Activated effector memory CD4-positive, alpha-beta T cell treated with Interleukin-2 at 50 U/mL for 16 hours (primary cell): Measurements from ENCODE around the gene GPR15LG.
"Not testable (repeated sequence)": the region's sequence is repeated elsewhere in the genome, so short reads cannot be mapped to it uniquely, and the experiment has no call there.

Experiments used
- DNase-seq: peaks from one replicate; pipeline ENCODE4 v3.0.0-alpha.2; 2020

The GPR15LG gene

GRCh38 chr10:84166620-84167288 is 6.8 kb upstream of the GPR15LG start:
- no peak for DNase-seq

GRCh38 chr10:84167289-84167653 is 6.3 kb upstream of the GPR15LG start:
- DNase-seq, result not testable (repeated sequence)

GRCh38 chr10:84168382-84168781 is 5.2 kb upstream of the GPR15LG start:
- not testable (repeated sequence) for DNase-seq

GRCh38 chr10:84171237-84171636 is 2.4 kb upstream of the GPR15LG start:
- DNase-seq, result not testable (repeated sequence)

GRCh38 chr10:84171700-84172466 is 1.7 kb upstream of the GPR15LG start:
- DNase-seq, result not testable (repeated sequence)

GRCh38 chr10:84172467-84173356 is 889 bp upstream of the GPR15LG start:
- no peak for DNase-seq

- DNase-seq, result no peak
Observed at GRCh38 chr10:84175436-84175835, 1.8 kb downstream of the GPR15LG start.

- no peak for DNase-seq
Observed at GRCh38 chr10:84176351-84176750, 2.8 kb downstream of the GPR15LG start.

- no peak for DNase-seq
Observed at GRCh38 chr10:84176836-84177474, 3.4 kb downstream of the GPR15LG start.

- DNase-seq, result peak; percentile 41
Observed at GRCh38 chr10:84177541-84178141, 4.0 kb downstream of the GPR15LG start.

- DNase-seq, result no peak
Observed at GRCh38 chr10:84178160-84178609, 4.6 kb downstream of the GPR15LG start.

GRCh38 chr10:84179059-84179710 is 5.6 kb downstream of the GPR15LG start:
- DNase-seq, result no peak

GRCh38 chr10:84180386-84180785 is 6.8 kb downstream of the GPR15LG start:
- DNase-seq, result not testable (repeated sequence)

- no peak for DNase-seq
Observed at GRCh38 chr10:84181631-84182030, 8.0 kb downstream of the GPR15LG start.

GRCh38 chr10:84184517-84184916 is 10.9 kb downstream of the GPR15LG start:
- no peak for DNase-seq

GRCh38 chr10:84185526-84186175 is 12.1 kb downstream of the GPR15LG start:
- no peak for DNase-seq

GRCh38 chr10:84188815-84189214 is 15.2 kb downstream of the GPR15LG start:
- DNase-seq, result no peak

GRCh38 chr10:84190621-84191020 is 17.0 kb downstream of the GPR15LG start:
- DNase-seq, result no peak

GRCh38 chr10:84191106-84191505 is 17.5 kb downstream of the GPR15LG start:
- no peak for DNase-seq

GRCh38 chr10:84193327-84193726 is 19.7 kb downstream of the GPR15LG start:
- no peak for DNase-seq

GRCh38 chr10:84193846-84194423 is 20.3 kb downstream of the GPR15LG start:
- DNase-seq, result no peak
